GM18861 (cell line): ENCODE data around the gene KRT36.

Experiments
- ATAC-seq: cut with Tn5 transposase; IDR thresholded peaks from one replicate; pipeline ENCODE4 v1.9.1; 2021; ENCODE audit not compliant: unreplicated experiment

Gene KRT36

DNA sequence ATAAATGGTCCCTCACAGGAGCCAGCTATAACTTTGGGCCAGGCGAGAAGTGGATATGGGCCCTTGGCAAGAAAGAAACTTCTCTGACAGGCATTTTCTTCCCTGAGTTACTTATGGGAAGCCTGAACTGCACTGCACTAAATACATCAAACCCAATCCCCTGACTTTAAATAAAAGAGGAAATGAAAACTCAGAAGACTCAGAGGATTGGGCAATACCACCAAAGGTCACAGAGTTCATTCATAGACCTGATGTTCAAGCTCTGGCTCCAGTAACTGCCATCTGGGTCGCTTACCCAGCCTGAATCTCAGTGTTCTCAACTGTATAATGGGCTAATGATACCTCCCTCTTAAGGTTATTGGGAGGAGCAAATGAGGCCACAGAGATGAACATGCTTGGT is 9.6 kb downstream of the KRT36 start:
- no peak for ATAC-seq

DNA sequence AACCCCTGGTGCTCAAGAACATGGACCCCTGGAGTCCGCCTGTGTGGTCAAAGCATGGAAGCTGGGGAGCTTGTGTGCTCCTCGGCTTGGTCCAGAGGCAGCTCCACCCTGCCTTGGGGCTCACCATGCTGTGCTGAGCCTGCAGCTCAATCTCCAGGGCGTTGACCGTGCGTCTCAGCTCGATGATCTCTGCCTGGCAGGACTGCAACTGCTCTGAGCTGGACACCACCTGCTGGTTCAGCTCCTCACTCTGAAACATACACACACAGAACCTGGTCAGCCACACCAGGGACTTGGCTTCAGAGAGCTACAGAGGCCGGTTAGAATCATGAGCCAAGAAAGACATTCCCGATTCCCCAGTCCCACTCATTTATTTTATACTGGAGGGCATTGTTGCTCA is 11.5 kb downstream of the KRT36 start:
- ATAC-seq = no peak

DNA sequence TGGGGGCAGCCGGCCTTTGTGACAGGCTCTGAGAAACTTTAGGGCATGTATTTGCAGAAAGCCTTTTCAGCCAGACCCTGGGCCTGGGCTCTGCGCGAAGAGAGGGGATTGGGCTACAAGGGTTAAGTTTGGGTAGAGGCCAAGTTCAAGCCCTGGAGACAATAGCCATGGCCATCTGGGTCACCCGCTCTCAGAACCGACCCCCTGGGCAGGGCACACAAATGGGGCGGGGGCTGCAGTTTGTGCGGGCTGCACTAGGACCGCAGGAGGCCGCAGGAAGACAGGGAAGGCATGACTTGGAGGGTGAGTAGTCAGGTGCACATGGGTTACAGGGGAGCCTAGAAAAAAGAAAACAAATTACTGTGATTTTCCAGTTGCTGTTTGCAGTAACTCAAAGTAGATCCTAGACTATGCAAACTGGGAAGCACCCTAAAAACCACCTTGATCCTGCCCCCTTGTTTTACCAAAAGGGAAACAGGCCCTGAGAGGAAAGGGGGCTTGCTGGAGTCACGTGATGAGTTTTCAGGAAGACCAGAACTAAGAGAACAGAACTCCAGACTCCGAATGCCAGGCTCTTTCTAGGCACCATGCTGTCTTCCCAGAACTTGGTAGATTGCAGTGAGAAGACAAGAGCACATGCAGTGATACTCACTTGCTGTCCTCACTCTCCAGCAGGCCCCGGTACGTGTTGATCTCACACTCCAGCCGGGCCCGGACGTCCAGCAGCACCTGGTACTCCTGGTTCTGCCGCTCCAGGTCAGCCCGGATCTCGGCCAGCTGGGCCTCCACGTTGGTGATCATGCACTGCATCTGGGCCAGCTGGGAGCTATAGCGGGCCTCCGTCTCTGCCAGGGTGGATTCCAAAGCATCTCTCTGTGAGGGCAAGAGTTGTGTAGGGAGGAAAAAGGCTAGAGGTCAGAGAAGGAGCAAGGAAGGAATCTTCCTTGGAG is 12.6 kb downstream of the KRT36 start:
- no peak for ATAC-seq

DNA sequence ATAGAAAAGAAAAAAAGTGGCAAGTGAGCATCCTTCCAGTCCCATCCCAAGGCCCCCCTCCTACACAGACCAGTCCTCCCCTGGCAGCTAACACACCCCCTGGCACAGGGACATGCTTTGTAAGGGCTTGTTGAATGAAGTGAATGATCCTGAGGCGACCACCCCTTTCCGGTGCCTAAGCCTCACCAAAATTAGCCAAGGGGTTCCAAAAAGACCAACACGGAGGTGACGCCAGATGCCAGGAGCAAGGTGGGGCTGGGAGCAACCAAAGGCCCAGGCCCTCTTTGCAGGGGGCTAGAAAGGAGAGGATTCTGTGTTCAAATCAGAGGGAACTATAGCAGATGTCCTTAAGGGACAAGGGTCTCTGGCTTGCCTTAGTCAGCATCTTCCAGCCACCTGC is 14.3 kb downstream of the KRT36 start:
- ATAC-seq = no peak

DNA sequence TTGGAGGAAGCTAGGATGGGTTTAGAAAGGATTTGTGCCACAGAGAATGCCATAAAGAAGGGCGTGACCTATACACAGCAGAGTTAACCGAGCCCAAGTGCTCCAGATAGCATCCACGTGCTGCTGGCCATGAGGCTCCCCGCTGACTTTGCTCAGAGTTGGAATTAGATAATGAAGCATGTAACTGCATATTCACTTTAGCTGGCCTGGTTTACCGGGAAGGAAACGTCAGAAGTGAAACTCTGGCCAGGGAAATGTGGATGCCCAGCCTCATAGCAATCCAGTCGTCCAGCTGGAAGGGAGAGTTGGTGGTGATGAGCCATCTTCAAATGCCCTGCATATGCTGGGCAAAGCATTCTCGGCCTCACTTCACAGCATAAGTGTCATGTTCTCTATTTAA is 14.8 kb downstream of the KRT36 start:
- no peak for ATAC-seq

DNA sequence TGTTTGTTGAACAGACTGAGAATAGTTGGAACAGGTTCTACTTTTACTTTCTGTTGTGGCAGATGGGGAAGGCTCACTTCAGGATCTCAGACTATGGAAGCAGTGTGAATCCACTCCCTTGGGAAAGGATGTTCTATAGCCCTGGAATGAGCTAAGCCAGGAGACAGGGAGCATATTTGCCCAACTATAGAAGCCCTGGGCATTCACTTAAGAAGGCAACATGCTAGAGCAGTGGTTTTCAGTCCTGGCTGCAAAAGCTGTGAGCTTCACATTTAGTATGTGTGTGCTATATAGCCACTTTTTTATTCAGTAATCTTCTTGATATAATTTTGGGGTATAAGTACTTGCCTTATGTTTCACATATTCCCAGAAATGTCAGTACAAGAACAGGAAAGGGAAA is 21.4 kb downstream of the KRT36 start:
- ATAC-seq = no peak

DNA sequence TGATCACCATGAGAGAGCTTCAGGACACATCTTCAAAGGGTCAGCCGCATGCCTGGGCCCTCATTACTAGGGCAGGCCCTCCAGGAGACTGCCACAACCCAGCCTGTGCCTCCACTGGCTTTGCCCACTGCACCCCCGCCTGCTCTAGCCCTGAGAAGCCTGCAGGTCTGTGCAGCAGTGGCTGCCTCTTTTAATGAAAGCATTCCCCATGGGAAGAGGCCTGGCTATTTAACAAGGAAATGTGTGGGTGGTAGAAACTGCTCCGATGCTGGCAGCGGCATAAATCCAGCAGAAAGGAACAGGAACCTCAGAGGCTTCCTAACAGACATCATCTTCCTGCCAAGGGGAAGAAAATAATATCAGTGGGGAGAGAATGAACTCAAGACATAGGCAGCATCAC is 22.1 kb downstream of the KRT36 start:
- no peak for ATAC-seq

DNA sequence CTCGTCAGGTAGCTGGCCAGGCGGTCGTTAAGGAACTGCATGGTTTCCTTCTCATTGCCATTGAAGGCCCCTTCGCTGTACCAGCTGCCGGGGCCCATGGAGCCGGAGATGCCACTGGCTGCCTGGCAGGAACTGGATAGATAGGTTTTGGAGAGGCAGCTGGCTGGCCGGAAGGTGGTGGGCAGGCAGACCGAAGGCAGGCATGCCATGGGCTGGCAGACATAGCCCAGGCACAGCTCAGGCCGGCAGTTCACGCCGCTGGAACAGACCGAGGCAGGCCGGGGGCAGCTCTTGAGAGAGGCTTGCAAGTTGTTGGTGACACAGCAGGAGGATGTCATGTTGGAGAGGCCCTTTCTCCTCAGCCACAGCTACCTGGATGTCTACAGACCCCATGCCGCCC is 22.7 kb downstream of the KRT36 start, which contains the start of gene KRT32:
Gene KRT32, minus strand, starts transcription at position 399 of the 400 bp plus-strand sequence. Its CDS starts 61 bp downstream, at position 338.
- no peak for ATAC-seq

DNA sequence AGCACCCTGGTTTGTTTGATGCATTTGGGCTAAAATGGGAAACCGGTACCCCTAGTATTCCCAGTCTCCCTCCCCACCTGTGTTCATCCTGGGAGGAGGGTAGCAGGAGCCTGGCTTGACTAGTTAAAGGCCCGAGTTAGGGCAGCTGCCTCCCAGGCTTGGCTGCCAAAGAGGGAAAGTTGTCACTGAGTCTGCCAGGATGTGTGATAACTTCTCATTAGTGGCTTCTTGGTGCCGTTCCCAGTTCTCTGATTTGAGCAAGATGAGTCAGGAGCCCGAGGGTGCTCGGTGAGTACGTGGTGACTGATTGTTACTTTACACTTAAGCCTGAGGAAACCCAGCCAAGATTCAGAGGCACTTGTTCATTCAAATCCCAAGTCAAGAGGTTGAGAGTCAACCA is 25.0 kb downstream of the KRT36 start:
- ATAC-seq = no peak

DNA sequence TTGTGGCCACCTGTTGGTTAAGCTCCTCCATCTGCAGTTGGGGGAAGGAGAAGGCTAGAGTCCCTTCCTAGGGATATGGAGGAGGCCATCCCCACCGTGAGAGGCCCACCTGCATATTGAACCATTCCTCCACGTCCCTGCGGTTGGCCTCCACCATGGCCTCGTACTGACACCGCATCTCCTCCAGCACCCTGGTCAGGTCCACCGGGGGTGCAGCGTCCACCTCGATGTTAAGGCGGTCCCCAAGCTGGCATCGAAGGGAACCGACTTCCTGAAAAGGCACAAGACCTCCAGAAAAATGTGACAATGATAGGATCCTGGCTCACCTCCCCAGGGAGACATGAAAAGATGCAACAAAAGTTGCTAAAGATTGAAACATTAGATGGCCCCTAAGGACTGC is 25.5 kb downstream of the KRT36 start:
- ATAC-seq = no peak

DNA sequence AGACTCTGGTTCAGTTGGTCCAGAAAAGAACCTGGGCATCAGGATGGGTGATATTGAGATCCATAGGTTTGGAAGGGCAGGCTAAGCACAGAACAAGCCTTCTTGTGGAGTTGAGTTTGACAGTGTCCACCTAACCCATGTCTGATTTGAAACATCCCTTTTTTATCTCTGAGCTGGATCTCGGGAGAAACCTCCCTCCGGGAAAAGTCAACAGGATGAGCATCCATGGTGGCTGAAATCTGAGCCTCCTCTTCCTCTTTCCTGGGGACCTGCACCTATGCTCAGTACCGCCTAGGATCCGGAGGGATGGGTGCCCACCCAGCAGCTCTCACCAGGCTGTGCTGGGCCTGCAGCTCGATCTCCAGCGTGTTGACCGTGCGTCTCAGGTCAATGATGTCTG is 26.0 kb downstream of the KRT36 start:
- no peak for ATAC-seq

DNA sequence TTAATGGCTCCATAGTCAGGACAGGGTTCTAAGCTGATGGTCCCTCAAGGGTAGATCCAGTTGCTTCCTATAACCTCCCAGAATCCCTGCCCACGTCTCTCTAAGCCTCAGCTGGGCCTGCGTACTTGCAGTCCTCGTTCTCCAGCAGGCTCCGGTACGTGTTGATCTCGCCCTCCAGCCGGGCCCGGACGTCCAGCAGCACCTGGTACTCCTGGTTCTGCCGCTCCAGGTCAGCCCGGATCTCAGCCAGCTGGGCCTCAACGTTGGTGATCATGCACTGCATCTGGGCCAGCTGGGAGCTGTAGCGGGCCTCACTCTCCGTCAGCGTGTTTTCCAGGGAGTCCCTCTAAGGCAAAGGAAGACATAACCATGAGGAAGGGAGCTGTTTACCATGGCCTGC is 27.0 kb downstream of the KRT36 start:
- no peak for ATAC-seq

DNA sequence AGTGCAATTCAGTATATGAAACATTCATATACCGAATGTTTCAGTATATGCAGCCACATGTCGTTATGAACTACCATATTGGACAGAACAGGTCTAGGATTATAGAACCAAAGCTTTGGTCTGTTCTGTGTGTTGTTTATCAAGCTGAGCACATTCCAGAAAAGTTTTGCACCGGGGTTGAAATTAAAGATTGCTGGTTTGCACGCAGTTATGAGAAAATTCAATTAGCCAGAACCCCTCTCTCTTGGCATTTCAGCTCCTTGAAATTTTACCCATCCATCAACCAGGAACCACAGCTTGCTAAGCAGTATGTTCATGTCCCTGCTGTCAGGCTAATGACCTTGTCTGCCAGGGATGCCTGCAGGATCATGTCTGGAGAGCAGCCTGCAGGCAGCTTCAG is 32.0 kb downstream of the KRT36 start:
- no peak for ATAC-seq

DNA sequence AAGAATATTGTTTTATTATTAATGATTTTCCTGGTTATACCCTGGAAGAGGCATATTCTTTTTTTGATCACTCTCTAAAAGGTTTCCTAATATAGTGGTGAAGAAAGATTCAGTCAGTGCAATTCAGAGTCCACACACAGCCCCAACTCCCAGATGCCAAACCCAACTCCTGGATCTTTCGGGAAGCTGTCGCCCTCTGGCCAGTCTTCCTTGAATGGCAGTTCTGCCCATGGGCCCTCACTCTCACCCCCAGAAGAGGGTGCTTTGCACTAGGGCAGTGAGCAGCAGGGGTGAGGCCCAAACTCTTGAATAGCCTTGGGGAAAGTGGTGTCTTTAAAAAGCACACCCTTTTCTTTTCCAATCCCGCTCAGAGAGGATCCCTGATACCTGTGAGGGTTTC is 33.5 kb downstream of the KRT36 start:
- ATAC-seq = no peak

DNA sequence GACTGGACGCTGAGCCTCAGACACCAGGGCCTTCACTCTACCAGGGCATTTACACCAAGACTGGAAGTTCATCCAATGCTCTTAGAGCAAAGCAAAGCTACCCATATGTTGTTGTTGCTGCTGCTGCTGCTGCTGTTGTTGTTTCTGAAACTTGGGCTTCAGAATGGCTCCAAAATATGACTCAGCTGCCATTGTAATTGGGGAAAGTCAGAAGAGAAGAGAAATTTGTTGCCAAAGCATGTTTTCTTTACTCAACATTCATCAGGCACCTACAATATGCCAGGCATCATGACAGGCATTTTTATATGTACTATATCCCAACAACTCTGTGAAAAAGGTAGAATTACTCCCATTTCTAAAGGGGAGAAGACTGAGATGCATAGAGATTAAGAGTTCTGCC is 34.5 kb downstream of the KRT36 start:
- ATAC-seq = no peak

DNA sequence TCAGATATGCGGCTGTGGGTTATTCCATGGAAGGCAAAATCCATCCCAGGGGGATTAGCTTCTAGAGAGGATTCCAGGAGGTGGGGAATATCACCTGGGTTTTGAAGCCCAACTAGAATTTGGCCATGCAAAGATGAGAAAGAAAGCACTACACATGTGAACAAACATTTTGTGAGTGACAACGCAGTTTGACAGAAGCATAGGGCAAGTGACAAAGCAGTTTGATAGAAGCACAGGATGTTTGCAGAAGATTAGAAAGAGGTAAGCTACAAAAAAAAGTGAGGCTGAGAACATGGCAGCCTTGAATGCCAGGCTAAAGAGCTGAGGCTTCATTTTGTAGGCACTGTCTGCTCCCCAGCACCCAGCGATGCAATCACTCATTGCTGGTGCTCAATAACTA is 36.6 kb downstream of the KRT36 start:
- ATAC-seq = no peak

DNA sequence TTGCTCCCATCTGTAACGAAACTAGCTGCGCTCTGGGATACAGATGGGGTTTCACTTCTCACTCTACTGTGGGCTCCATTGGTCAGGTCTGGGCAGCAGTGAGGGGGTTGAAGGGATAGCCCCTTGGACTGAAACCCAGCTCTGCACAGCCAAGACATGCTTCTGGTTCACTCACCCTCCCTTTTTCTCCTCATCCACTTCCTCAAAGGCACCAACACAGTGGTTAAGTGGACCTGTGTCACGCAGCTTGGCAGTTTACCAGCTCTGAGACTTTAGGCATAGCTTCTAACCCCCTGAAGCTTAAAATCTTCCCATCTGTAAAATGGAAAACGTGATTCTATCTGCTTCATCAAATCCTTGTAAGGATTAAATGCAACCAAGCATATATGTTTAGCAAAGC is 37.4 kb downstream of the KRT36 start:
- no peak for ATAC-seq

DNA sequence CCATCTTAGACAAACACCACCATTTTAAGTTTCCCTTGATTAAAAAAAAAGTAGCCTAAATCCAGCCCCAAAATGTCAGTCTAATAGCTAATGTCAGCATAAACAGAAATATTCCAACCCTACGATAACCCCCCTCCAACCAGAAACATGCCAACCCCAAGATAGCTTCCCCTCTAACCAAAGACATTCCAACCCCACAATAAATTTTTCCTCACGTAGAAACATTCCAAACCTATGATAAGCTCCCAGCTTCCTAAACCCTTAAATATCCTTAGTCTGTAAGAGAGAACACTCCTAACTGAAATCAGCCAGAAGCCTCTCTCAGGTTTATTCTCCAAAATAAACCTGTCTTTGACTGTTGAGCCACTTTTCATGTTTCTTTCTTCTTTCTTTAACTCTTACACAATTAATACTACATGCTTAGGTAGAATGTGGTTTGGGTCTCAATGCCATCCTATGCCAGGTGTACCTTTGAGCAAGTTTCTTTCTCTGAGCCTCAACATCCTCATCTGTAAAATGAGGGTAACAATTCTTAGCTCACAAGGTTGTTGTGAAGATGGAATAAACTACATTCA is 38.5 kb downstream of the KRT36 start:
- ATAC-seq = no peak

DNA sequence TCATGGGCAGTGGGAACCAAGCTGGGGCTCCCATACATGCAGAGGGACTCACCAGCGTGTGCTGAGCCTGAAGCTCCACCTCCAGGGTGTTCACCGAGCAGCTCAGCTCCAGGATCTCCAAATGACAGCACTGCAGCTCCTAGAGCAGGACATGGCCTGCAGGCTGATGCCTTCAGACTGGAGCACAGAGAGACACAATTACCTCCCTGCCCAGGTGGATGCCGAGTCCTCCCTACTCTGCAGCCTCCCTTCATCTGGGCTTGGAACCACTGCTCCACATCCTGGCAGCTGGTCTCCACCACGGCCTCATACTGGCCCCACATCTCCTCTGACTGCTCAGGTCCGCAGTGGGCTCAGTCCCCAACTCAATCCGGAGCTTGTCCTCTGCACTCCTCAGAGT is 40.7 kb downstream of the KRT36 start:
- ATAC-seq = no peak

DNA sequence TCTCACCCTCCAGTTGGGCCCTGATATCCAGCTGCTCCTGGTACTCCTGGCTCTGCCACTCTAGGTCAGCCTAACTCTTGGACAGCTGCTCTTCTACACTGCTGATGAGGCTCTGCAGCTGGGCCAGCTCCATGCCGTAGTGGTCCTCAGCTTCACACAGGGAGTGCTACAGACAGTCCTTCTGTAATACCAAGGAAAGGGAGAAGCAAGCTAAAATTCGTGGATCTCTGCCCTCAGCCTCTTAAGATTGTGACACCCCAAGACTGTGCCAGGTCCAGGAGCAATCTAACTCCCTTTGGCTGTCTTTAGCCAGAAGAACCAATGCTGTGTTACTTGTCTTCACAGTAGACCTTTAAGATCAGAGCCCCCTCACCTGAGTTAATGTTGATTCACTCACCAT is 41.2 kb downstream of the KRT36 start:
- ATAC-seq = no peak

DNA sequence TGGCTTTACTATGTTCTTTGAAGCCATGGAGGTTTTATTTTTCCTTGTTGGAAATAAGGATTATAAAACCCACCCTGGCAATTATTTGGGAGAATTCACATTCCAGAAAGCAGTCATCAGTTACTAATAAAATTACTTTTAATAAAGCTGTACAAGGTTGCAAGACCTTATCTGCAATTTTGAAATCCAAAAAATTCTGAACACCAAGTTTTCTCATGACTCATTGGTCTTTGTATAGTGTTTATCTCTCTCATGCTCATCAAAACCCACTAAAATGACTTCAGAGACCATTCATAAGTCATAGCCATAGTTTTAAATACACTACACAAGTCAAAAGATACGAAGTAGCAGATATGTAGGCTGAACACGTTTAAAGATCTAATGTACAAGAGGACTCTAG is 42.9 kb downstream of the KRT36 start:
- no peak for ATAC-seq

DNA sequence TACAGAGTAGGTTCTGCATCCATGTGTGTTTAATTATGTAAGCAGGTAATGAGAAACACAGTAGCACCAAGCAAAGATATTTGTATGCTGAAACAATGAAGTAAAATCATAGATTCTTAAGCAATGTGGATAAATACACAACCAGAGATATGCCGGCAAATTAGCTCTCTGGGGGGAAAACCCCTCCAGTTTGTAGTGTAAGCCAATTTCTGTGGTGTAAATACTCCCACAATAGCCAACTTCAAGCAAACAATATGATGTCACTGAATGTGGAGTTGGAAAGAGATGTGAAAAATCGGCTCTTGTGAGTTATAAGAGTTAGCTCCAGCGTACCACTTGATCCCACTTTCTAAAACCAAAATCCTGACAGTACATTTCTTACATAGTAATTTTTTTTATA is 45.1 kb downstream of the KRT36 start:
- ATAC-seq = no peak

DNA sequence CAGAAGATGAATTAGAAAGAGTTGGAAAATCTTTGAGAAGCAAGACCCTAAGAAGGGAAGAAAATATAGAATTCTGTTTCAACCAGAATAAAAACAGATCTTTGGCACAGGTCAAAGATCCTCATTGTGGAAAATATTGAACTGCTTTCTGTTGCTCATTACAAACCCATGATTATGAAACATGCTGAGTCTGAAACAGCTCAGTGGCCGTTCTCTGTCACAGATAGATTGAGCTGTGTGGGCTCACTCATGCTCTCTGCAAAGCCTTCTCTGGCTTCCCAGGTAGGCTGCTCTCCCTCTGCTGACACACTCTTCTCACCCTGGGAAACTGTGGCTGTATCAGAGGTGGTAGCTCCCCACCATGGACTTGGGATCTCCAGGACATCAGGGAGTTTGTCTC is 45.5 kb downstream of the KRT36 start:
- ATAC-seq = no peak
